GM21390 (cell line): ENCODE measurements around the gene KIFC3.
"Not testable (repeated sequence)": the region's sequence is repeated elsewhere in the genome, so short reads cannot be mapped to it uniquely, and the experiment has no call there.

Experiments
- ATAC-seq: cut with Tn5 transposase; IDR thresholded peaks from one replicate; pipeline ENCODE4 v1.9.1; 2021; ENCODE audit not compliant: unreplicated experiment

KIFC3 gene

DNA sequence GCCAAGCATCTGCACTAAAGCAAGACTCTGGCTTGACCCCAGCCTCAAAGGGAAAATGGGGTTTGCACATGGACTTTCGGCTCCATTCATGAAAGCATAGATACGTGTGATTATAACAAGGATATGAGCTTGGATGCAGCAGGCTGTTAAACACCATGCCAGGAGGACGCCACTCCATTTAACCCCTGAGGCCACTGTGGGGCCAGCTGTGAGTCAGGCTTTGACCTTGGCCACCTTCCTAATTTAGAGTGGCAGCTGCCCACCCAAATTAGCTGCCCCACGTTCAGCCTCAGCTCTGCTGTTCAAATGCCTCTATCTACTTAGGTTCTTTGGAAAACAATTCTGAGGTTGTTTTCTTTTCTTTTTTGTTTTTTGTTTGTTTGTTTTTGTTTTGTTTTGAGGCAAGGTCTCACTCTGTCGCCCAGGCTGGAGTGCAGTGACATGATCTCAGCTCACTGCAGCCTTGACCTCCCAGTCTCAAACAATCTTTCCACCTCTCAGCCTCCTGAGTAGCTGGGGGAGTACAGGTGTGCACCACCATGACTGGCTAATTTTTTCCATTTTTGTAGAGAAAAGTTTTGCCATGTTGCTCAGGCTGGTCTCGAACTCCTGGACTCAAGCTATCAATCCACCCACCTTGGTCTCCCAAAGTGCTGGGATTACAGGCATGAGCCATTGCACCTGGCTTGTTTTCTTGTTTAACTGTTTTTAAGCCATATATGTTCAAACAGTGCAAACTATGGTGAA lies 23.2 kb upstream of the KIFC3 start:
- no peak for ATAC-seq

DNA sequence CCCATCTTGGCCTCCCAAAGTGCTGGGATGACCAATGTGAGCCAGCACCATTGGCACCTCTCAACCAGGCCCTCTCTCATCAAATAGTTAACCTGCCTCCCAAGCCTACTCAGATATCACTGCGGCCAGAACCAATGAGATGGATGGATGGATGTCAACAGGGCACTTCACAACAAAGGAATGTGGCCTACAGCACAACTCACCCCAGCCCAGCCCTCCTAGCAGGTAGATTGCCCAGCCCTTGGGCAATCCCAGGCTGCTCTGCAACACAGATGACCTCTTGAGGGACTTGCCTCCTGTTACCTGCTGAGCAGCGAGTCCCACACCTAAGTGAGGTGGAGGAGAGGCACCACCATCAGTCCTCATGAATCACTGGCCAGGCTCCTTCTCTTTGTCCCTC lies 22.6 kb upstream of the KIFC3 start:
- ATAC-seq, result no peak

DNA sequence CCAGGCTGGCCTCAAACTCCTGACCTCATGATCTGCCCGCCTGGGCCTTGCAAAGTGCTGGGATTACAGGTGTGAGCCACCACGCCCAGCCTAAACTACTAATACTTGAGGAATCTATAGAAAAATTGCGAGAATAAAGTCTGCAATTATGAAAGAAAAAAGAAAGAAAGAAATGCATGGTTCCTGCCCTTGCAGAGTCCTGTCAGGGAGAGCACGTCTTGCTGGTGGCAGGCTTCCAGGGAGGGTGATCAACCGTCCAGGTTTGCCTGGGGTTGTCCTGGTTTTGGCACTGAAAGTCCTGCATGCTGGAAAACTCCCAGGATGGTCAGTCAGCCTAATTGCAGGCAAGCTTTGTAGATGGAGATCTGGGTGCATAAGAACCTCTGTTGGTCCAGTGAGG lies 21.5 kb upstream of the KIFC3 start:
- ATAC-seq, result no peak

DNA sequence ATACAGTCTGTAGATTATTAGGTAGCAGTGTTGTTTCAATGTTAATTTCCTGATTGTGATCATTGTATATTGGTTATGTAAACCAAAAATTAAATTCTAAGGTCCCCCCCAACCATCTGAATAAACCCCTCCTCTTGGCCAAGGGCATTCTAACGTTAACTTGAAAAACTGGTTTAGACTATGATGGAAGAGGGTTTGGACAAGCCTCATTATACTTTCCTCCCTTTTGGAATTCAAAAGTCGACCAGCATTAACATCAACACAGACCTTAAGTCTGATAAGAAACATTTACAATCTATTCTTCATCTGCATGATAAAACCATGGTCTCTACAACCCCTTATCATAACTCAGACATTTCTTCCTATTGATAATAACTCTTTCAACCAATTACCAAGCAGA lies 20.6 kb upstream of the KIFC3 start:
- ATAC-seq, result no peak

- no peak for ATAC-seq
Observed at GRCh38 chr16:57822018-57822553, 19.8 kb upstream of the KIFC3 start.

DNA sequence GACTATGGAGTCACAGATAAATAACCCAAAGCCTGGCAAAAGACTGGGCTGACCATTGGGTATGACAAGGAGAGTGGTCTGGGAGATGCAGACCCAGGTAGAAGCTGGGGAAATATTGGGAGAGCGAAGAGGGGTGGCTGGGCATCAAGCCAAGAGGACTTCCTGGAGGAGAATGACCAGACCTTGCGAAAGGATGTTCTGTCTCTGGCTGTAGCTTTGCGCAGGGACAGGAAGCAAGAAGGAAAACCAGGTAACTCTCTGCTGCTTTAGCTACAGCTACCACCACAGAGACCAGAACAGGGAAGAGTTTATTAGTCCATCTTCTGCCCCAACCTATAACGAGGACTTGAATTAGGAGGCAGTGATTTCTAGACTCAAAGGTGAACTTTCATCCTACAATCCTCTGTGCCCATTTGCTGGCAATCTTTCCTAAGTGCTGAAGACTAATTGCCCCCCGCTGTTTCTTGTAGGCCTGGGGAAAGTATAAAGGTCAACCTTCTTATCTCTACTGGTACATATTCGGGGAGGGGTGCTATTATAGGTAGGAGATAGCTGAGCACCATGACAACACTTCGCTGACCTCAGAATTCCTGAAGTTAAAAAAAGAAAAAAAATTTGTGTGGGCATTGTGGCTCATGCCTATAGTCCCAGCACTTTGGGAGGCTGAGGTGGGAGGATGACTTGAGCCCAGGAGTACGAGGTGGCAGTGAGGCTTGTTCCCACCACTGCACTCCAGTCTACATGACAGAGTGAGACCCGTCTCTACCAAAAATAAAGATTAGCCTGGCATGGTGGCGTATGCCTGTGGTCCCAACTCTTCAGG lies 19.1 kb upstream of the KIFC3 start:
- ATAC-seq, result no peak

DNA sequence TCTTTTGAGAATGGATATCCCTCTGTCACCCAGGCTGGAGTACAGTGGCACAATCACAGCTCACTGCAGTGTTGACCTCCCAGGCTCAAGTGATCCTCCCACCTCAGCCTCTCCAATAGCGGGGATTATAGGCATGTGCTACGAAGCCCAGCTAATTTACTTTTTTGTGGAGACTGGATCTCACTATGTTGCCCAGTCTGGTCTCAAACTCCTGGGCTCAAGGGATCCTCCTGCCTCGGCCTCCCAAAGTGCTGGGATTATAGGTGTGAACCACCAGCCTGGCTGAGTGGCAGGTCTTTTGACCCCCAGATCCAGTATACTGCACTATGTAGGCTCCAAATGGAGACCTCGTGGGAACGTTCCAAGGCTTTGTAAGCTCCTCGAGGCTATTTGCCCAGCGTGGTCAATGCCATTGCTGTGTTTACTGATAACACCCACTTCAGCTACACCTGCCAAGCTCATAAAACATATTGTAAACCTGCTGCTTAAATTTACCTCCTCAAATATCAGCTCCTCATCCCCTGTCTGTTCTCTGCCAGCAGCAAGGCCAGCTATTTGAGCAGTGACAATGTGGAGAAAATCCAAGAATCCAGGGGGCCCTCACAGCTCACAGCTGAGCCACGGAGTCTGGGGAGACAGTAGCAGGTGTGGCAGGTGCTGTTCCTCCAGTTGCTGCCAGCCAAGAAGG lies 16.2 kb upstream of the KIFC3 start:
- ATAC-seq, result no peak

DNA sequence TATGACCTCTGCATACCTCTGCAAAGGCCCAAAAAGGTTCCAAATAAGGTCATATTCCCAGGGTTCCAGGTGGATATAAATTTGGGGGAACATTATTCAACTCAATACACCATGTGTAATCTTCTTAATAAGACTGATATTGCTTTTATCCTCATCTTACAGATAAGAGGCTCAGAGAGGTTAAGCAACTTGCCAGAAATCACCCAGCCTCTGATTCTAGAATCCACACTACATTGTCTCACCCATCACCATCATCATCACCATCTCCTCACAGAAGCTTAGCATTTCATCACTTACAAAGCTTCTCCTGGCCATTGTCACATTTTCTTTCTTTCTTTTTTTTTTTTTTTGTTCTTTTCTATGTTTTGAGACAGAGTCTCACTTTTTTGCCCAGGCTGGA lies 15.4 kb upstream of the KIFC3 start:
- no peak for ATAC-seq

GRCh38 chr16:57815987-57816745 lies 13.9 kb upstream of the KIFC3 start:
- ATAC-seq, result peak; percentile 73

DNA sequence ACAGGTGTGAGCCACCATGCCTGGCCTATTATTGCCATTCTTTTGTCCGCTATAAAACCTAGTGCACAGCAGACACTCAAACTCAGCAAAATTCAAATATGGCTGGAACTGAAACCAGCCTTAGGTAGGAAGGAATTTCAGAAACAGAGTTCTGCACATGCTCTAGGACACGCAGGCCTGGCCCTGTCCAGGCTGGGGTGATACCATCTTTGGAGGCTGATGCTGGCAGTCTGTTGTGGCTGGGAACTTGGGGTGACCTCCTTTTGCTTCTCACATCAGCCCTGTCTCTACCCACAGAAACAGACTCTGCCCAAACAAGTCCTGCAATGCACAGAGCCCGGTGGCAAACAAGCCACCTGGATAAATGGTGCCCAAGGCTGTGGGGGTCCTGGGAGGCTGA lies 12.6 kb upstream of the KIFC3 start:
- ATAC-seq, result no peak

DNA sequence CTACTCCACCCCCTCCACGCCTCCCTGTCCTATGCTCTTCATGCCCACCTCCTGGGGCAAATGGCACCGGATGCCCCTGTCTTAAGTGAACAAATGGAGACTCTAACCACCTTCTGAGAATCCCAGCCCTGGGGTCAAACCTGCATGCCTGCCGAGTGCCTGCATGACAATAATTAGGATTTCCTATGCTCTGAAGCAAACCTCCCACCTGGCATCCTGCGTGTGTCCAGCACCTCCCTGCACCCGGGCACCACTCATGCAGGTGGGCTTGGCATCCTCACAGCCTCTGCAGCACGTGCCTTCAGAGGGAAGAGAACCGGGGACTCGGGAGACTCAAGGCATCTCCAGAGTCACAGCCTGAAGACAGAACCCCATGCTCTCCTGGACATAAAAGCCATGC lies 11.2 kb upstream of the KIFC3 start:
- ATAC-seq, result no peak

- ATAC-seq, result not testable (repeated sequence)
Observed at GRCh38 chr16:57811340-57811739, 9.0 kb upstream of the KIFC3 start.

DNA sequence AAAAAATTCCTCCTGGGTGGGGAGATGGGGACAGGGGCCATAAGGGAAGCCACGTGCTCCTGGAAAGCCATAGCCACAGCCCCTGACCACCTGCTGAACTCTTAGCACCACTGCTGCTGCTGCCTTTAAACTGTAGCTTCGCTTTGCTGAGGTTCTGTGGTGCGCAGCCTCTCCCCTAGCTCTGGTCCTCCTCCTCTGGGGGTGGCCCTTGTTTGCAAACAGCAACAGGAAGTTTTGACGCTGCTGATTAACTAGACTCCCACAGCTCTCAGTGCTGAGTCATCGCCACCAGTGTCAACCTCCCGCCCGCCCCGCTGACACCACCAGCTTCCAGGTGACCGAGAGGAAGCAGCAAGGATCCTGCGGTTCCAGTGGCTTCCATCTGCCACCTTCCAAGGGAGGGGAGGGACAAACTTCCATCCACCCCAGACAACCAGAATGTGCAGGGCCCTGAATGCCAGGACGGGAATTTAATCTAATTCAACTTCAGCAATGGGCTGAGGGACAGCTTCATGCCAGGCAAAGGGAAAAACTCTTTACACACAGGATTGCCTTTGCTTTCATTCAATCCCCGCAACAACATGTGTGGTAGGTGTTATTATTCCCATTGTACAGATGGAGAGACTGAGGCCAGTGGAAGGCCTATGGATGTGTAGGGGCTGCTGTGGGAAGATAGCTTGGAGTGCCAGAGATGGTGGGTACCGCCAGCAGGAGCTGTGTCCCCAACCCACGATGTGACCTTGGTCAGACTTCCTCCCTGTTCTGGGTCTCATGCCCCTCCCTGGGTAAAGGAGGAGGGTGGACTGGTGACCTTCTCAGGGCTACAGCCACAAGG lies 8.1 kb upstream of the KIFC3 start:
- peak; percentile 99 for ATAC-seq

GRCh38 chr16:57809276-57810196 lies 7.2 kb upstream of the KIFC3 start:
- ATAC-seq, result peak; percentile 7

- no peak for ATAC-seq
Observed at GRCh38 chr16:57808589-57809228, 6.4 kb upstream of the KIFC3 start.

GRCh38 chr16:57807968-57808528 lies 5.8 kb upstream of the KIFC3 start:
- no peak for ATAC-seq

GRCh38 chr16:57807252-57807967 lies 5.1 kb upstream of the KIFC3 start:
- ATAC-seq, result no peak
